Measurements from ENCODE around the gene CAMK1D. TPM values are rescaled to one million over a fixed set of nuclear protein-coding genes. Genes with fewer than 3 reads are reported as not detected.
A peak's percentile ranks its signal among the peaks of the same experiment; 100 is the strongest.
"Not testable (repeated sequence)": the region's sequence is repeated elsewhere in the genome, so short reads cannot be mapped to it uniquely, and the experiment has no call there.

CAMK1D gene
- total and polyA plus RNA-seq, 11 donors: 1.4 to 16.0 (median 2.5) TPM

- no peak for ATAC-seq
- Histone ChIP-seq H3K27me3 (no peaks in the 10 kb centered on the region), H3K9me3 (no peaks in the 10 kb centered on the region), H3K27ac (no peak overlapping the region), H3K4me1 (peaks cover 0 to 18% (median 0%) of the 10 kb centered on the region in 12 donors), H3K4me3 (no peak overlapping the region), H3K36me3 (no peaks in the 10 kb centered on the region)
- intact Hi-C loops (cut with DNase I): no loop called here
- no peak for DNase-seq
- no peak for TF ChIP-seq POLR2A (IDR thresholded peaks at IDR 0.05)
- TF ChIP-seq, protein P1, sequence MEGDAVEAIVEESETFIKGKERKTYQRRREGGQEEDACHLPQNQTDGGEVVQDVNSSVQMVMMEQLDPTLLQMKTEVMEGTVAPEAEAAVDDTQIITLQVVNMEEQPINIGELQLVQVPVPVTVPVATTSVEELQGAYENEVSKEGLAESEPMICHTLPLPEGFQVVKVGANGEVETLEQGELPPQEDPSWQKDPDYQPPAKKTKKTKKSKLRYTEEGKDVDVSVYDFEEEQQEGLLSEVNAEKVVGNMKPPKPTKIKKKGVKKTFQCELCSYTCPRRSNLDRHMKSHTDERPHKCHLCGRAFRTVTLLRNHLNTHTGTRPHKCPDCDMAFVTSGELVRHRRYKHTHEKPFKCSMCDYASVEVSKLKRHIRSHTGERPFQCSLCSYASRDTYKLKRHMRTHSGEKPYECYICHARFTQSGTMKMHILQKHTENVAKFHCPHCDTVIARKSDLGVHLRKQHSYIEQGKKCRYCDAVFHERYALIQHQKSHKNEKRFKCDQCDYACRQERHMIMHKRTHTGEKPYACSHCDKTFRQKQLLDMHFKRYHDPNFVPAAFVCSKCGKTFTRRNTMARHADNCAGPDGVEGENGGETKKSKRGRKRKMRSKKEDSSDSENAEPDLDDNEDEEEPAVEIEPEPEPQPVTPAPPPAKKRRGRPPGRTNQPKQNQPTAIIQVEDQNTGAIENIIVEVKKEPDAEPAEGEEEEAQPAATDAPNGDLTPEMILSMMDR (IDR thresholded peaks at IDR 0.05): no peak
- WGBS, 4 donors: 90 to 94% (median 92%) methylated on average over 13 of the region's 13 CpGs
These were observed 8.3 kb downstream of the CAMK1D start for GRCh38 chr10:12357525-12358151.

GRCh38 chr10:12358863-12359564, 9.7 kb downstream of the CAMK1D start:
- no peaks in the 10 kb centered on the region for H3K9me3 ChIP-seq
- WGBS, 4 donors: 53 to 67% (median 65%) methylated on average over 11 of the region's 11 CpGs
- TF ChIP-seq, protein P1 (IDR thresholded peaks at IDR 0.05): no peak
- no peak for TF ChIP-seq POLR2A (IDR thresholded peaks at IDR 0.05)
- DNase-seq (peak in 1 of 5 donors; percentile 33), ATAC-seq (peak in 2 of 4 donors; percentile 36 to 63)
- intact Hi-C loops (cut with DNase I): no loop called here
- peaks cover 0 to 18% (median 0%) of the 10 kb centered on the region in 12 donors for H3K4me1 ChIP-seq
- H3K27ac ChIP-seq: no peak overlapping the region
- no peaks in the 10 kb centered on the region for H3K36me3 ChIP-seq
- H3K4me3 ChIP-seq: no peak overlapping the region
- H3K27me3 ChIP-seq: no peaks in the 10 kb centered on the region

DNA sequence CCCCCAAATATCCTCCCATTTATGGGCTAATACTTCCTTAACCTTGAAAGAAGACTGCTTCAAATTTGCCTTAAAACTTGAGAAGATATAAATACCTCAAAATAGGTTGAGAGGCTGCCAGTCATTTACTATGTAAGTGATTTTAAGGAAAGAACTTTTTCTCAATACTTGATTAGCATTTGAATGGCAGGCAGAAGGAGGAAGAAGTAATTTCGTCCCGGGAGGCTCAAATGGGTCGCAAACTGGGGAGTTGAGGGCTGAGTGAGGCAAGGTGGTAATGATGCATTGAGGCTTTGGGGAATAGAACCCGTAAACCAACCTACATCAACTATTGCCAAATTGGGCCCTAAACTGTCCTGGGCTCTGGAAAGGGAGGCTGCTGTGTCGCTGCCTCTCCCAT, 11.1 kb downstream of the CAMK1D start:
- 87 to 93% (median 90%) methylated on average over 5 of the region's 5 CpGs for WGBS, 4 donors
- no peak overlapping the region for H3K4me3 ChIP-seq
- intact Hi-C loops (cut with DNase I): no loop called here
- H3K4me1 ChIP-seq: peaks cover 0 to 18% (median 0%) of the 10 kb centered on the region in 12 donors
- no peaks in the 10 kb centered on the region for H3K36me3 ChIP-seq
- DNase-seq: no peak
- ATAC-seq: no peak
- TF ChIP-seq, protein P1 (IDR thresholded peaks at IDR 0.05): no peak
- TF ChIP-seq POLR2A (IDR thresholded peaks at IDR 0.05): no peak
- no peak overlapping the region for H3K27ac ChIP-seq
- no peaks in the 10 kb centered on the region for H3K27me3 ChIP-seq
- no peaks in the 10 kb centered on the region for H3K9me3 ChIP-seq

DNA sequence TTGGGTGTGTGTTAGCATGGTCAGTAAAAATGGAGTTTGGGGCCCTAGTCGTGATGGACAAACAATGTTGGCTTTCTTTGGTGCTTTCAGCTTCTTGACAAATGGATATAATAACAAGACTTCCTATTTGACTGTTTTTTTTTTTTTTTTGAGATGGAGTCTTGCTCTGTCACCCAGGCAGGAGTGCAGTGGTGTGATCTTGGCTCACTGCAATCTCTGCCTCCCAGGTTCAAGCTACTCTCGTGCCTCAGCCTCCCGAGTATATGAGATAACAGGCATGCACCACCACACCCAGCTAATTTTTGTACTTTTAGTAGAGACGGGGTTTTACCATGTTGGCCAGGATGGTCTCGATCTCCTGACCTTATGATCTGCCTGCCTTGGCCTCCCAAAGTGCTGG, 11.8 kb downstream of the CAMK1D start:
- DNase-seq; H3K27ac ChIP-seq; H3K4me3 ChIP-seq; ATAC-seq; H3K9me3 ChIP-seq; intact Hi-C loops (cut with DNase I); H3K27me3 ChIP-seq; H3K36me3 ChIP-seq: not testable (repeated sequence)
- H3K4me1 ChIP-seq: peaks cover 0 to 22% (median 2%) of the 10 kb centered on the region in 12 donors
- 85 to 93% (median 86%) methylated on average over 5 of the region's 5 CpGs for WGBS, 4 donors

All from heart left ventricle (tissue), 16 donors.